ENCODE measurements around the gene PSMD12.

GRCh38 chr17:67379251-67379630, 12.9 kb upstream of the PSMD12 start:
- TF ChIP-seq REST (IDR thresholded peaks at IDR 0.05; ENCODE audit: low read depth), result no peak
- TF ChIP-seq CEBPB (IDR thresholded peaks at IDR 0.05), result no peak
